Common myeloid progenitor, CD34-positive (primary cell): ENCODE results near the gene TEX10.
"Not testable (repeated sequence)": the region's sequence is repeated elsewhere in the genome, so short reads cannot be mapped to it uniquely, and the experiment has no call there.

Source experiments
- CTCF ChIA-PET: fragments of 350-600 bp; sonication (Branson Sonifier 250); formaldehyde crosslinking; loops from one replicate; lab custom pipeline; 2021; ENCODE audit warnings: antibody characterized with exemption; lab: Charles Lee
- POLR2A ChIA-PET: fragments of 350-600 bp; sonication (Branson Sonifier 250); formaldehyde crosslinking; loops from one replicate; lab custom pipeline; 2021; ENCODE audit warnings: antibody characterized with exemption; lab: Charles Lee
- DNase-seq, 3 donors: peaks; one replicate each; pipeline versions ENCODE4 v3.0.0 to v3.0.0-alpha.2; 2013
- H3K27ac ChIP-seq, 2 experiments: 1 replicate in 1 of 2; 2 replicates in 1 of 2; pipeline ENCODE4 v1.7.0; 2013; ENCODE audit warnings: inconsistent platforms in 2 of 2, low read length in 2 of 2, mild to moderate bottlenecking in 2 of 2, low read depth in 1 of 2, moderate library complexity in 1 of 2; ENCODE audit not compliant: severe bottlenecking in 2 of 2, insufficient read depth in 1 of 2, poor library complexity in 1 of 2
- H3K27me3 ChIP-seq, 5 experiments: replicated peaks in 2 of 5; 1 replicate in 3 of 5; 2 replicates in 2 of 5; pipeline versions ENCODE4 v1.6.1 to v1.7.0; 2013; ENCODE audit warnings: low read length in 4 of 5, mild to moderate bottlenecking in 2 of 5, moderate library complexity in 2 of 5, inconsistent platforms in 1 of 5; ENCODE audit not compliant: insufficient read depth in 5 of 5, control insufficient read depth in 4 of 5
- H3K36me3 ChIP-seq, 4 experiments: 1 replicate in 2 of 4; 2 replicates in 2 of 4; pipeline versions ENCODE4 v1.6.1 to v1.7.0; 2013; ENCODE audit warnings: low read length in 3 of 4, control low read depth in 1 of 4, mild to moderate bottlenecking in 1 of 4; ENCODE audit not compliant: control insufficient read depth in 4 of 4, insufficient read depth in 4 of 4
- H3K4me1 ChIP-seq, 4 experiments: 1 replicate in 3 of 4; 2 replicates in 1 of 4; pipeline versions ENCODE4 v1.6.1 to v1.7.1; 2013; ENCODE audit warnings: low read length in 3 of 4, mild to moderate bottlenecking in 3 of 4, control low read depth in 1 of 4, inconsistent platforms in 1 of 4, moderate library complexity in 1 of 4; ENCODE audit not compliant: control insufficient read depth in 4 of 4, insufficient read depth in 4 of 4; ENCODE audit errors: control extremely low read depth in 1 of 4
- H3K4me3 ChIP-seq, 7 experiments: 1 replicate in 4 of 7; 2 replicates in 3 of 7; pipeline versions ENCODE4 v1.5.1 to v1.7.0; 2013; ENCODE audit warnings: mild to moderate bottlenecking in 7 of 7, low read length in 6 of 7, moderate library complexity in 6 of 7, inconsistent platforms in 2 of 7, low read depth in 2 of 7, control low read depth in 1 of 7; ENCODE audit not compliant: insufficient read depth in 4 of 7, control insufficient read depth in 1 of 7; ENCODE audit errors: extremely low read depth in 1 of 7
- H3K9me3 ChIP-seq, 5 experiments: 1 replicate in 4 of 5; 2 replicates in 1 of 5; pipeline versions ENCODE4 v1.6.1 to v1.7.1; 2013; ENCODE audit warnings: low read length in 4 of 5, mild to moderate bottlenecking in 2 of 5, inconsistent platforms in 1 of 5, low read depth in 1 of 5, moderate library complexity in 1 of 5; ENCODE audit not compliant: control insufficient read depth in 4 of 5, insufficient read depth in 2 of 5; ENCODE audit errors: control extremely low read depth in 1 of 5
- WGBS: methylation state at CpG from one replicate; pipeline ENCODE4 v1.1.5; 2013; ENCODE audit not compliant: insufficient coverage; 5-methylcytosine and 5-hydroxymethylcytosine counted together

The TEX10 gene

DNA sequence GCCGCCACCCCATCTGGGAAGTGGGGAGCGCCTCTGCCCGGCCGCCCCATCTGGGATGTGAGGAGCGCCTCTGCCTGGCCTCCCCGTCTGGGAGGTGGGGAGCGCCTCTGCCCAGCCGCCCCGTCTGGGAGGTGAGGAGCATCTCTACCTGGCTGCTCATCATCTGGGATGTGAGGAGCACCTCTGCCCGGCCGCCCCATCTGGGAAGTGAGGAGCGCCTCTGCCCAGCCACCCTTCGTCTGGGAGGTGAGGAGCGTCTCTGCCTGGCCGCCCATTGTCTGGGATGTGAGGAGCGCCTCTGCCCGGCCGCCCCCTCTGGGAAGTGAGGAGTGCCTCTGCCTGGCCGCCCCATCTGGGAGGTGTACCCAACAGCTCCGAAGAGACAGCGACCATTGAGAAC lies 40.2 kb upstream of the TEX10 start:
- H3K27ac ChIP-seq, POLR2A ChIA-PET, DNase-seq, H3K36me3 ChIP-seq, H3K4me3 ChIP-seq, H3K9me3 ChIP-seq, H3K27me3 ChIP-seq: not testable (repeated sequence)
- H3K4me1 ChIP-seq = peaks cover 3 to 11% (median 4%) of the 10 kb centered on the region in 4 experiments
- 95% methylated on average over 13 of the region's 21 CpGs for WGBS
- CTCF ChIA-PET = interaction anchor here (1.5 kb wide), 1 partner anchor 68 kb away, joined by 5 read pairs; no protein-coding TSS in a partner anchor

DNA sequence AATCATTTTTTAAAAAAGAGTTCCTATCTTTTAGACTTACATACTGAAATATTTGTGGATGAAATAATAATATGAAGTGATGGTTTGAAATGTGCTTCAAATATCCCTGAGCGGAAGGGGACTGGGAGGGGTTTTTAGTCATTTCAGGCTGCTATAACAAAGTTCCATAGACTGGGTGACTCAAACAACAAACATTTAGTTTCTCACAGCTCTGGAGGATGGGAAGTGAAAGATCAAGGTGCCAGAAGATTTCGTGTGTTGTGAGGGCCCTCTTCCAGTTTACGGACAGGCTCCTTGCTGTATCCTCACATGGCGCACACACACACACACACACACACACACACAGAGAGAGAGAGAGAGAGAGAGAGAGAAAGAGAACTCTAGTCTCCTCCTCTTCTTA lies 27.1 kb upstream of the TEX10 start:
- no peak overlapping the region for H3K4me3 ChIP-seq
- peaks cover 0 to 4% (median 0%) of the 10 kb centered on the region in 4 experiments for H3K4me1 ChIP-seq
- DNase-seq = no peak
- 100% methylated on average over 1 of the region's 4 CpGs for WGBS
- no peak overlapping the region for H3K27ac ChIP-seq
- no peaks in the 10 kb centered on the region for H3K36me3 ChIP-seq
- CTCF ChIA-PET = interaction anchor here (0.7 to 1.0 kb wide), 2 partner anchors 22 to 62 kb away, joined by 3 read pairs; no protein-coding TSS in a partner anchor
- peaks cover 0 to 15% (median 10%) of the 10 kb centered on the region in 5 experiments for H3K9me3 ChIP-seq
- POLR2A ChIA-PET = interaction anchor here (0.6 kb wide), 1 partner anchor 69 kb away, joined by 3 read pairs; no protein-coding TSS in a partner anchor
- H3K27me3 ChIP-seq = no peaks in the 10 kb centered on the region

DNA sequence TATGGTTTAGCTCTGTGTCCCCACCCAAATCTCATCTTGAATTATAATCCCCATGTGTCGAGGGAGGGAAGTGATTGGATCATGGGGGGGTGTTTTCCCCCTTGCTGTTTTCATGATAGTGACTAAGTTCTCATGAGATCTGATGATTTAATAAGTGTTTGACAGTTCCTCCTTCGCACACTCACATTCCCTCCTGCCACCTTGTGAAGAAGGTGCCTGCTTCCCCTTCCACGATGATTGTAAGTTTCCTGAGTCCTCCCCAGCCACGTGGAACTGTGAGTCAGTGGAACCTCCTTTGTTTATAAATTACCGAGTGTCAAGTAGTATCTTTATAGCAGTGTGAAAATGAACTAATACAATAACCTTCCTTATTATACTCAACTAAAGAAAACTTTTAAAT lies 24.3 kb upstream of the TEX10 start:
- ChIA-PET CTCF (interaction anchor here (0.7 to 1.9 kb wide), 3 partner anchors 9 to 21 kb away, joined by 3 to 4 read pairs (median 4); no protein-coding TSS in a partner anchor), POLR2A (no interaction called here)
- peak; percentile 74 to 99 (median 96) for DNase-seq
- H3K4me3 ChIP-seq = no peak overlapping the region
- 0% methylated on average over 1 of the region's 5 CpGs for WGBS
- H3K4me1 ChIP-seq = peaks cover 0 to 4% (median 0%) of the 10 kb centered on the region in 4 experiments
- no peaks in the 10 kb centered on the region for H3K36me3 ChIP-seq
- peaks cover 0 to 5% (median 0%) of the 10 kb centered on the region in 5 experiments for H3K9me3 ChIP-seq
- H3K27me3 ChIP-seq = no peaks in the 10 kb centered on the region
- H3K27ac ChIP-seq = no peak overlapping the region

DNA sequence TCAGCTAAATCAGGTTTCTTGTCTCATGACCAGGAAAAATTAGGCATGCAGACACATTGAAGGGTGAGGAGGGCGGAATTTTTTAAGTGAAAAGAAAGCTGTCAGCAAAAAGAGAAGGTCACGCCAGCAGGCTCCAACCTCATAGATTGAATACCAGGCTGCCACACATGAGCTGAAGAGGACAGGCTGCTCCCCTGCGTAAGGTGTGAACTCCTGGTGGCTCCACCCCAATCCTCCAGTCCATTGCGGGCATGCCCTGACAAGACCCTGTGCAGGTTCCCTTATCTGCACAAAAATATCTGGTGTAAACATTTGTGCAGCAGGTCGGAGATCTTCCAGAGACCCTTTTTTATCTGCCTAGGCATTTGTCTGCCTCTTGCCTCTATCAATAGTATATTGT lies 22.9 kb upstream of the TEX10 start:
- DNase-seq = no peak
- POLR2A ChIA-PET = no interaction called here
- CTCF ChIA-PET = interaction anchor here (1.2 kb wide), 1 partner anchor 54 kb away, joined by 3 read pairs; no protein-coding TSS in a partner anchor

DNA sequence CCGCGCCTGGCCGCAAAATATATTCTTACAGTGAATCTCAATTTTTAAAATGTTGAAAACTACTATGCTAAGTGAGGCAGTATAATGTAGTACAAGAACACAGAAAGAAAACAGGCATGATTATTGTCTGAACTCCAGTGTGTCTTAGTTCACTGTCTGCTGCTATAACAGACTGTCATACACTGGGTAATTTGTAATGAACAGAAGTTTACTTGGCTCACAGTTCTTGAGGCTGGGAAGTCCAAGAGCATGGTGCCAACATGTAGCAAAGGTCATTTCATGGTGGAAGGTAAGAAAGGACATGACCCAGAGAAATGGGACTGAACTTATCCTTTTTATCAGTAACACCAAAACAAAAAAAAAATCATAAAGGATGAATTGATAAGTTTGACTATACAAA lies 19.9 kb upstream of the TEX10 start:
- no peak for DNase-seq
- CTCF ChIA-PET = interaction anchor here (1.2 kb wide), 1 partner anchor 15 kb away, joined by 4 read pairs; no protein-coding TSS in a partner anchor
- Histone ChIP-seq H3K4me3 (no peak overlapping the region), H3K27ac (no peak overlapping the region), H3K9me3 (peaks cover 2 to 20% (median 13%) of the 10 kb centered on the region in 5 experiments), H3K36me3 (peaks cover 0 to 4% (median 0%) of the 10 kb centered on the region in 4 experiments), H3K27me3 (no peaks in the 10 kb centered on the region), H3K4me1 (peaks cover 0 to 4% (median 0%) of the 10 kb centered on the region in 4 experiments)
- POLR2A ChIA-PET = no interaction called here
- WGBS = no CpG with 5 or more reads among the region's 3 CpGs

More for the DNA sequence above, 22.9 kb upstream of the TEX10 start:
- H3K4me1 ChIP-seq = peaks cover 0 to 4% (median 0%) of the 10 kb centered on the region in 4 experiments
- peaks cover 0 to 5% (median 0%) of the 10 kb centered on the region in 5 experiments for H3K9me3 ChIP-seq
- no peaks in the 10 kb centered on the region for H3K36me3 ChIP-seq
- no peak overlapping the region for H3K4me3 ChIP-seq
- H3K27ac ChIP-seq = no peak overlapping the region
- 96% methylated on average over 5 of the region's 5 CpGs for WGBS
- no peaks in the 10 kb centered on the region for H3K27me3 ChIP-seq

DNA sequence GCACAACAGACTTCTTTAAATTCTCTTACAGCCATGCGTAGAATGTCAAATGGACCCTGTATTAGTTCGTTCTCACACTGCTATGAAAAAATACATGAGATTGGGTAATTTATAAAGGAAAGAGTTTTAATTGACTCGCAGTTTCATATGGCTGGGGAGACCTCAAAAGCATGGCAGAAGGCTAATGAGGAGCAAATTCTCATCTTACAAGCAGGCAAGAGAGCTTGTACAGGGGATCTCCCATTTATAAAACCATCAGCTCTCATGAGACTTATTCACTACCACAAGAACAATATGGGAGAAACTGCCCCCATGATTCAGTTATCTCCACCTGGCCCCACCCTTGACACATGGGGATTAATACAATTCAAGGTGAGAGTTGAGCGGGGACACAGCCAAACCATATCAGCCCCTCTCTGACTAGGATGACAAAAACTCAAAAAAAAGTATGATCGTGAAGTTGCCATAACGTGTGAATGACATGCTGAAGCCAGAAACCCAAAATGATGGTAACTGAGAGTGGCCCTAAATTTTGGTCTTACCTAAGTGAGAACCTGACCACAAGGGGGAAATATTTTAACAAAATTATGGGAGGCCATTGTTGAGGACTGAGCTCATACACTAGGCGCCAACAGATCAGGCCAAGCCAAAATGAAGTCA lies 17.5 kb upstream of the TEX10 start:
- ChIA-PET CTCF (no interaction called here), POLR2A (no interaction called here)
- Histone ChIP-seq H3K36me3 (peaks cover 0 to 4% (median 0%) of the 10 kb centered on the region in 4 experiments), H3K4me3 (no peak overlapping the region), H3K27me3 (no peaks in the 10 kb centered on the region), H3K4me1 (no peaks in the 10 kb centered on the region), H3K27ac (no peak overlapping the region), H3K9me3 (peaks cover 2 to 29% (median 9%) of the 10 kb centered on the region in 5 experiments)
- 96% methylated on average over 5 of the region's 7 CpGs for WGBS
- DNase-seq = no peak

DNA sequence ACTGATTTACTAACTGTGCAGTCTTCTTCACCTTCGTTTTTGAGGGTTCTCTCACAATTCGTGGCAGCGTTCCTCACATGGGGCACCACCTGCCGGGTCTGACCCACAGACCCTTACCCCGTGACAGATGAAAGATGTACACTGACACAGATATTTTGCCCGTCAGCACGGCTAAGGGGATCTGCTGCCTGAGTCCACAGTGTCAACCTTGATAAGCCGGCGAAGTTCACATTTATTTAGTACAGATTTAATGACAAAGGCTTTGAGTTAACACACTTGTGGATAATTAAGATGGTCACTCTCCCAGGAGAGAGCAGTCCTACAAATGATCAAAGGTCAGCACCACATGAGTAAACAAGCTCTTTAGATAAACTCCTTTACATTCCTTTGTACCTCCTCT lies 15.9 kb upstream of the TEX10 start:
- Histone ChIP-seq H3K4me1 (no peaks in the 10 kb centered on the region), H3K4me3 (no peak overlapping the region), H3K27ac (no peak overlapping the region), H3K27me3 (no peaks in the 10 kb centered on the region), H3K9me3 (peaks cover 2 to 40% (median 16%) of the 10 kb centered on the region in 5 experiments), H3K36me3 (peaks cover 0 to 7% (median 0%) of the 10 kb centered on the region in 4 experiments)
- no peak for DNase-seq
- POLR2A ChIA-PET = no interaction called here
- 98% methylated on average over 7 of the region's 9 CpGs for WGBS
- CTCF ChIA-PET = interaction anchor here (0.9 to 1.0 kb wide), 2 partner anchors 8 to 11 kb away, joined by 3 read pairs; no protein-coding TSS in a partner anchor
